Thyroid gland (tissue), 4 donors: Measurements from ENCODE around the gene FAXDC2.

Experiments used
- CTCF ChIP-seq, 6 experiments: fragments of 200-600 bp in 3 of 6; fragments of 450-650 bp in 3 of 6; sonication (generic) in 3 of 6; IDR thresholded peaks; one replicate each; pipeline ENCODE4 v1.5.1; 2016 to 2019; ENCODE audit warnings: antibody characterized with exemption in 6 of 6, mild to moderate bottlenecking in 2 of 6, inconsistent platforms in 1 of 6, moderate library complexity in 1 of 6
- POLR2A ChIP-seq, 2 donors: fragments of 450-650 bp; IDR thresholded peaks; one replicate each; pipeline ENCODE4 v1.6.1; 2017; ENCODE audit warnings: antibody characterized with exemption in 2 of 2, mild to moderate bottlenecking in 2 of 2, moderate library complexity in 1 of 2

GRCh38 chr5:154831451-154831850, 19.0 kb downstream of the FAXDC2 start:
- TF ChIP-seq CTCF (IDR thresholded peaks at IDR 0.05) = no peak
- TF ChIP-seq POLR2A (IDR thresholded peaks at IDR 0.05) = no peak
